WTC11 (cell line): ENCODE data around the gene KSR1.

ENCODE experiments used
- FOXP1 ChIP-seq: sonication (generic); formaldehyde crosslinking; IDR thresholded peaks from 2 replicates; pipeline ENCODE4 v1.8.0; 2022; ENCODE audit warnings: missing genetic modification reagents, mild to moderate bottlenecking, moderate library complexity, borderline replicate concordance
- SMAD3 ChIP-seq: sonication (generic); formaldehyde crosslinking; IDR thresholded peaks from 2 replicates; pipeline ENCODE4 v1.8.0; 2022; ENCODE audit warnings: missing genetic modification reagents, mild to moderate bottlenecking, borderline replicate concordance
- SP1 ChIP-seq: sonication (generic); formaldehyde crosslinking; conservative IDR thresholded peaks from 2 replicates; pipeline ENCODE4 v1.8.1; 2022; ENCODE audit warnings: missing genetic modification reagents
- ZNF138 ChIP-seq: sonication (generic); formaldehyde crosslinking; conservative IDR thresholded peaks from 2 replicates; pipeline ENCODE4 v1.8.1; 2022; ENCODE audit warnings: mild to moderate bottlenecking, moderate library complexity, missing genetic modification reagents
- TF ChIP-seq, protein P1 (sequence below): sonication (generic); formaldehyde crosslinking; IDR thresholded peaks from 2 replicates; pipeline ENCODE4 v1.8.1; 2023; ENCODE audit warnings: mild to moderate bottlenecking, missing genetic modification reagents, borderline replicate concordance

DNA sequence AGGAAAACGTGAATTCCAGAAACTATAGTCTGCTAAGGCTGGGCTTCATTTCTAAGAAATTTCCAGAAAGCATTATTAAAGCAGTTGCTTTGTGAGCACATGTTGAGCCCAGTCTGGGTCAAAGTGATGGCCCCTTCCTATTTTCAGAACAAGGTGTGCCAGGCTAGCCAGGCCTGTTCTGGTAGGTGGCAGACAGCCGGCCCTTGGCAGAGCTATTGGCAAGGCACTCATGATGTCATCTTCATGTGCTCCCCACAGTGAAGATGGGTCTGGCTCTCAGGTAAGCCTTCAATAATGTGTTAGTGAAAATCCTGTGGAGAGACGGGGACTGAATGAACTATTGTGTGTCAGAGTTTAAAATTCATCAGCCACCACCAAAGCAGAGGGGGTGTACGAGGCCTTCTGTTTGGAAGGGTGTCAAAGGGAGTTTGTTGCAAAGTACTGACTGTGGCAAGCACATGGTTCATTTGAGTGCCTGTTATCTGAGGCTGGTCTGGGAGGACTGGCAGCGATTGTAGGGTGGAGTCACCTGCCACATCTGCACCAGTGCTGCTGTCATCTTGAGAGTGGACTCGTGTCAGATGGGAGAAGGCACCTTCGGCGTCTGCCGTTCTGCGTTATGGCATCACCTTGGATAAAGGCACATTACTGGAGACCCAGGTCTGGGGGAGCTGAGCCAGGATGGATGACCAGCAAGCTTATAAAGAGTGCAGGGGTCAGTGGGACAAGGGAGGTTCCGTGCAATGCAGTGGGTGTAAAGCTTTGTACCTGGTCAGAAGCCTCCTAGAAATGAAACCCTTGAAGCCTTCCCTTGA is 43.4 kb downstream of the KSR1 start:
- TF ChIP-seq SMAD3 (CRISPR knock-in tag) (no peak), ZNF138 (CRISPR knock-in tag) (no peak), FOXP1 (CRISPR knock-in tag) (no peak), SP1 (CRISPR knock-in tag) (no peak)
- TF ChIP-seq, protein P1, sequence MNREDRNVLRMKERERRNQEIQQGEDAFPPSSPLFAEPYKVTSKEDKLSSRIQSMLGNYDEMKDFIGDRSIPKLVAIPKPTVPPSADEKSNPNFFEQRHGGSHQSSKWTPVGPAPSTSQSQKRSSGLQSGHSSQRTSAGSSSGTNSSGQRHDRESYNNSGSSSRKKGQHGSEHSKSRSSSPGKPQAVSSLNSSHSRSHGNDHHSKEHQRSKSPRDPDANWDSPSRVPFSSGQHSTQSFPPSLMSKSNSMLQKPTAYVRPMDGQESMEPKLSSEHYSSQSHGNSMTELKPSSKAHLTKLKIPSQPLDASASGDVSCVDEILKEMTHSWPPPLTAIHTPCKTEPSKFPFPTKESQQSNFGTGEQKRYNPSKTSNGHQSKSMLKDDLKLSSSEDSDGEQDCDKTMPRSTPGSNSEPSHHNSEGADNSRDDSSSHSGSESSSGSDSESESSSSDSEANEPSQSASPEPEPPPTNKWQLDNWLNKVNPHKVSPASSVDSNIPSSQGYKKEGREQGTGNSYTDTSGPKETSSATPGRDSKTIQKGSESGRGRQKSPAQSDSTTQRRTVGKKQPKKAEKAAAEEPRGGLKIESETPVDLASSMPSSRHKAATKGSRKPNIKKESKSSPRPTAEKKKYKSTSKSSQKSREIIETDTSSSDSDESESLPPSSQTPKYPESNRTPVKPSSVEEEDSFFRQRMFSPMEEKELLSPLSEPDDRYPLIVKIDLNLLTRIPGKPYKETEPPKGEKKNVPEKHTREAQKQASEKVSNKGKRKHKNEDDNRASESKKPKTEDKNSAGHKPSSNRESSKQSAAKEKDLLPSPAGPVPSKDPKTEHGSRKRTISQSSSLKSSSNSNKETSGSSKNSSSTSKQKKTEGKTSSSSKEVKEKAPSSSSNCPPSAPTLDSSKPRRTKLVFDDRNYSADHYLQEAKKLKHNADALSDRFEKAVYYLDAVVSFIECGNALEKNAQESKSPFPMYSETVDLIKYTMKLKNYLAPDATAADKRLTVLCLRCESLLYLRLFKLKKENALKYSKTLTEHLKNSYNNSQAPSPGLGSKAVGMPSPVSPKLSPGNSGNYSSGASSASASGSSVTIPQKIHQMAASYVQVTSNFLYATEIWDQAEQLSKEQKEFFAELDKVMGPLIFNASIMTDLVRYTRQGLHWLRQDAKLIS: no peak
